Skin epidermis (tissue), 12 donors: ENCODE results near the gene SLC13A3.

Experiments used
- H3K27ac ChIP-seq, 21 experiments: fragments of 200-600 bp; sonication (generic) in 11 of 21; one replicate each; pipeline ENCODE4 v1.5.0; 2020; ENCODE audit warnings: mild to moderate bottlenecking in 3 of 21, inconsistent platforms in 2 of 21, moderate library complexity in 2 of 21
- H3K4me3 ChIP-seq, 7 experiments: fragments of 200-600 bp; sonication (generic) in 2 of 7; one replicate each; pipeline ENCODE4 v1.5.0; 2020; ENCODE audit warnings: inconsistent platforms in 2 of 7, mild to moderate bottlenecking in 2 of 7, moderate library complexity in 1 of 7

Gene SLC13A3

GRCh38 chr20:46568570-46569129 lies 82.6 kb downstream of the SLC13A3 start:
- no peak overlapping the region for H3K27ac ChIP-seq
- H3K4me3 ChIP-seq = no peak overlapping the region

- Histone ChIP-seq H3K4me3 (no peak overlapping the region), H3K27ac (no peak overlapping the region)
These were observed 85.1 kb downstream of the SLC13A3 start for GRCh38 chr20:46566125-46566524.

GRCh38 chr20:46564241-46564957 lies 86.9 kb downstream of the SLC13A3 start:
- H3K27ac ChIP-seq = no peak overlapping the region
- H3K4me3 ChIP-seq = no peak overlapping the region

GRCh38 chr20:46563860-46564221 lies 87.4 kb downstream of the SLC13A3 start:
- H3K27ac ChIP-seq = no peak overlapping the region
- no peak overlapping the region for H3K4me3 ChIP-seq

GRCh38 chr20:46563170-46563859 lies 87.9 kb downstream of the SLC13A3 start:
- H3K27ac ChIP-seq = peak overlapping the region in 6 of 21 experiments; percentile 6 to 59 (median 36)
- H3K4me3 ChIP-seq = no peak overlapping the region

GRCh38 chr20:46562373-46563169 lies 88.7 kb downstream of the SLC13A3 start:
- H3K27ac ChIP-seq = peak overlapping the region in 7 of 21 experiments; percentile 2 to 59 (median 35)
- H3K4me3 ChIP-seq = peak overlapping the region in 5 of 7 experiments; percentile 2 to 13 (median 5)

- H3K4me3 ChIP-seq = peak overlapping the region in 3 of 7 experiments; percentile 2 to 7 (median 2)
- peak overlapping the region in 2 of 21 experiments; percentile 2 to 6 for H3K27ac ChIP-seq
These were observed 89.3 kb downstream of the SLC13A3 start for GRCh38 chr20:46562009-46562372.

GRCh38 chr20:46559685-46560440 lies 91.4 kb downstream of the SLC13A3 start:
- Histone ChIP-seq H3K4me3 (no peak overlapping the region), H3K27ac (no peak overlapping the region)

GRCh38 chr20:46559001-46559400 lies 92.3 kb downstream of the SLC13A3 start:
- H3K27ac ChIP-seq = peak overlapping the region in 1 of 21 experiments; percentile 3
- no peak overlapping the region for H3K4me3 ChIP-seq

GRCh38 chr20:46558511-46558959 lies 92.7 kb downstream of the SLC13A3 start:
- Histone ChIP-seq H3K4me3 (no peak overlapping the region), H3K27ac (peak overlapping the region in 1 of 21 experiments; percentile 3)

- Histone ChIP-seq H3K27ac (no peak overlapping the region), H3K4me3 (no peak overlapping the region)
These were observed 93.9 kb downstream of the SLC13A3 start for GRCh38 chr20:46557231-46557956.

GRCh38 chr20:46555370-46555956 lies 95.8 kb downstream of the SLC13A3 start:
- Histone ChIP-seq H3K27ac (no peak overlapping the region), H3K4me3 (no peak overlapping the region)

- no peak overlapping the region for H3K4me3 ChIP-seq
- H3K27ac ChIP-seq = no peak overlapping the region
These were observed 96.4 kb downstream of the SLC13A3 start for GRCh38 chr20:46554828-46555227.

GRCh38 chr20:46553926-46554325 lies 97.3 kb downstream of the SLC13A3 start:
- H3K27ac ChIP-seq = no peak overlapping the region
- no peak overlapping the region for H3K4me3 ChIP-seq

- no peak overlapping the region for H3K4me3 ChIP-seq
- peak overlapping the region in 1 of 21 experiments; percentile 70 for H3K27ac ChIP-seq
These were observed 98.5 kb downstream of the SLC13A3 start for GRCh38 chr20:46552460-46553420.

- Histone ChIP-seq H3K4me3 (no peak overlapping the region), H3K27ac (peak overlapping the region in 1 of 21 experiments; percentile 70)
These were observed 99.5 kb downstream of the SLC13A3 start for GRCh38 chr20:46551522-46552381.
